Osteoblast (primary cell): Measurements from ENCODE around the gene TAS2R46. TPM values are rescaled to one million over a fixed set of nuclear protein-coding genes. Genes with fewer than 3 reads are reported as not detected.
"Not testable (repeated sequence)": the region's sequence is repeated elsewhere in the genome, so short reads cannot be mapped to it uniquely, and the experiment has no call there.

Source experiments
- DNase-seq: peaks from one replicate; pipeline ENCODE4 v3.0.0; 2011; ENCODE audit warnings: low spot score, mixed read lengths; ENCODE audit not compliant: insufficient read length; ENCODE audit errors: missing footprints
- H2AFZ ChIP-seq: 2 replicates; pipeline ENCODE4 v1.6.0; 2011; ENCODE audit warnings: mild to moderate bottlenecking, low read length
- H3K27ac ChIP-seq: 2 replicates; pipeline ENCODE4 v1.5.1; 2011; ENCODE audit warnings: mild to moderate bottlenecking, low read depth, low read length, moderate library complexity
- H3K27me3 ChIP-seq: 2 replicates; pipeline ENCODE4 v1.6.0; 2012; ENCODE audit warnings: mild to moderate bottlenecking, control low read depth, inconsistent platforms, low read length, moderate library complexity; ENCODE audit not compliant: insufficient read depth
- H3K36me3 ChIP-seq: 2 replicates; pipeline ENCODE4 v1.5.1; 2011; ENCODE audit warnings: mild to moderate bottlenecking, low read length, control low read depth, moderate library complexity; ENCODE audit not compliant: insufficient read depth
- H3K4me1 ChIP-seq: 2 replicates; pipeline ENCODE4 v1.5.1; 2011; ENCODE audit warnings: mild to moderate bottlenecking, low read length, control low read depth, moderate library complexity; ENCODE audit not compliant: insufficient read depth
- H3K4me2 ChIP-seq: 2 replicates; pipeline ENCODE4 v1.6.0; 2011; ENCODE audit warnings: mild to moderate bottlenecking, low read length; ENCODE audit not compliant: insufficient read depth
- H3K4me3 ChIP-seq: fragments of 200-600 bp; sonication (generic); 3 replicates; pipeline ENCODE4 v1.5.1; 2012; ENCODE audit warnings: mild to moderate bottlenecking, low read length, inconsistent platforms; ENCODE audit not compliant: insufficient read depth
- H3K79me2 ChIP-seq: 2 replicates; pipeline ENCODE4 v1.6.0; 2012; ENCODE audit warnings: mild to moderate bottlenecking, low read length, control low read depth, inconsistent platforms; ENCODE audit not compliant: insufficient read depth
- H3K9me3 ChIP-seq: 2 replicates; pipeline ENCODE4 v1.5.1; 2011; ENCODE audit warnings: low read depth, low read length, control low read depth
- H4K20me1 ChIP-seq: 2 replicates; pipeline ENCODE4 v1.6.0; 2012; ENCODE audit warnings: mild to moderate bottlenecking, low read length, control low read depth; ENCODE audit not compliant: insufficient read depth
- total RNA-seq: library from RNA; depleted of rRNA; stranded (reverse); fragments of >200 nt; gene quantifications from 2 replicates; pipeline ENCODE4 v1.2.3, GENCODE V29; 2012
- TF ChIP-seq, protein P1 (sequence below): IDR thresholded peaks from 2 replicates; pipeline ENCODE4 v1.5.1; 2011; ENCODE audit warnings: mild to moderate bottlenecking, low read depth, low read length, moderate library complexity; ENCODE audit errors: extremely low read depth

The TAS2R46 gene
- total RNA-seq, 1 donor, result 5.4 TPM

DNA sequence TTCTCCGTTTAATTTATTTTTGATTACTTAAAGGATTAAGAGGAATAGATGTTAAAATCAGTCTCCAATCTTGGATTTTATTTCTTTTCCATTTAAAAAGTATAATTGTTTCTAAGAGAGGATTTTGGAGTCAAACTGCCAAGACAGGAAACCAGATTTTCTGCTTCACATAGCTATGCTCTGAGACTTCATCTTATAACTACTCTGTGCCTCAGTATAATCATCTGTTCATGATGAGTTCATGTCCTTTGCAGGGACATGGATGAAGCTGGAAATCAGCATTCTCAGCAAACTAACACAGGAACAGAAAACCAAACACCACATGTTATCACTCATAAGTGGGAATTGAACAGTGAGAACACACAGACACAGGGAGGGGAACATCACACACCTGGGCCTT, 21.9 kb downstream of the TAS2R46 start:
- TF ChIP-seq, protein P1, sequence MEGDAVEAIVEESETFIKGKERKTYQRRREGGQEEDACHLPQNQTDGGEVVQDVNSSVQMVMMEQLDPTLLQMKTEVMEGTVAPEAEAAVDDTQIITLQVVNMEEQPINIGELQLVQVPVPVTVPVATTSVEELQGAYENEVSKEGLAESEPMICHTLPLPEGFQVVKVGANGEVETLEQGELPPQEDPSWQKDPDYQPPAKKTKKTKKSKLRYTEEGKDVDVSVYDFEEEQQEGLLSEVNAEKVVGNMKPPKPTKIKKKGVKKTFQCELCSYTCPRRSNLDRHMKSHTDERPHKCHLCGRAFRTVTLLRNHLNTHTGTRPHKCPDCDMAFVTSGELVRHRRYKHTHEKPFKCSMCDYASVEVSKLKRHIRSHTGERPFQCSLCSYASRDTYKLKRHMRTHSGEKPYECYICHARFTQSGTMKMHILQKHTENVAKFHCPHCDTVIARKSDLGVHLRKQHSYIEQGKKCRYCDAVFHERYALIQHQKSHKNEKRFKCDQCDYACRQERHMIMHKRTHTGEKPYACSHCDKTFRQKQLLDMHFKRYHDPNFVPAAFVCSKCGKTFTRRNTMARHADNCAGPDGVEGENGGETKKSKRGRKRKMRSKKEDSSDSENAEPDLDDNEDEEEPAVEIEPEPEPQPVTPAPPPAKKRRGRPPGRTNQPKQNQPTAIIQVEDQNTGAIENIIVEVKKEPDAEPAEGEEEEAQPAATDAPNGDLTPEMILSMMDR, result no peak
- no peak overlapping the region for H3K4me2 ChIP-seq

DNA sequence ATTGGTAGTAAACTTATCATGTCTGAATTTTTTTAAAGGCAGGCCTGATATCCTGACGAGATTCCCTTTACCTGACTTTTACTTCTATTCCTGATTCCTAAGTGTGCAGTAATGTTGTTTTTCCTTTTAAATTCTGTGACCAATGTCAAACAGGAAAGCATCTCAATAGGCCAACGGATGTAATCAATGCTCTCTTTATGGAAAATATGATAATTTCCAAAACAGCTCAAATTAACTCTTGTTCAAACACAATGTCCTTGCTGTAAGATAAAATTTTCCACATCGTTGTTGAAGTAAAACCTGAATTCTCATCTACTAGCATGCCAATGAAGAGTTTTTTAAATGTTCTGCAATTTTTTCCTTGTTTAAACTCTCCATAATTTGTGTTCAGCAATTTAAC, 22.9 kb downstream of the TAS2R46 start:
- Histone ChIP-seq H3K27me3 (no peaks in the 10 kb centered on the region), H3K27ac (no peak overlapping the region), H3K4me1 (no peaks in the 10 kb centered on the region), H3K79me2 (peaks cover 12% of the 10 kb centered on the region), H3K4me3 (no peak overlapping the region), H4K20me1 (no peaks in the 10 kb centered on the region), H3K9me3 (no peaks in the 10 kb centered on the region), H3K4me2 (no peak overlapping the region), H2AFZ (no peak overlapping the region), H3K36me3 (no peaks in the 10 kb centered on the region)
- no peak for DNase-seq
- TF ChIP-seq, protein P1, result no peak

More for the DNA sequence above, 21.9 kb downstream of the TAS2R46 start:
- Histone ChIP-seq H3K27ac (no peak overlapping the region), H4K20me1 (peaks cover 4% of the 10 kb centered on the region), H3K27me3 (no peaks in the 10 kb centered on the region), H2AFZ (no peak overlapping the region), H3K79me2 (peaks cover 12% of the 10 kb centered on the region), H3K4me3 (no peak overlapping the region), H3K9me3 (no peaks in the 10 kb centered on the region), H3K36me3 (no peaks in the 10 kb centered on the region), H3K4me1 (no peaks in the 10 kb centered on the region)
- no peak for DNase-seq

DNA sequence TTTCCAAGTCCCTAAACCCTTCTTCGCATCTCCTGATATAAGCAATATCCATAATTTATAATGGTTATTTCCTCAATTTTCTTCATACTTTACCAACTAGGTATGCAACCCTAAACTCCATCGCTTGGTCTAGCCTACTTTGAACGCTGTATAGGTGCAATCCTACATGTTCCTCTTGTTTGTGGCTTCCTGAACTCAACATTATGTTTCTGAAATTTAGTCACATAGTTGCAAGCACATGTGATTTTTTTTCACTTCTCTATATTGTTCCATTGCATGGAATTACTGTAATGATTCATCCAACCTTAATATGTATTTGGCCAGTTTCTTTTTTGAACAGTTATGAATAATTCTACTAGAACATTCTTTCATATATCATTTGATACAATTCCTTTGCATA, 28.1 kb downstream of the TAS2R46 start:
- H3K27ac ChIP-seq, H3K4me1 ChIP-seq, H2AFZ ChIP-seq, H3K79me2 ChIP-seq, H3K9me3 ChIP-seq, H3K27me3 ChIP-seq, H3K4me2 ChIP-seq, H3K4me3 ChIP-seq, H3K36me3 ChIP-seq, H4K20me1 ChIP-seq, DNase-seq: not testable (repeated sequence)

DNA sequence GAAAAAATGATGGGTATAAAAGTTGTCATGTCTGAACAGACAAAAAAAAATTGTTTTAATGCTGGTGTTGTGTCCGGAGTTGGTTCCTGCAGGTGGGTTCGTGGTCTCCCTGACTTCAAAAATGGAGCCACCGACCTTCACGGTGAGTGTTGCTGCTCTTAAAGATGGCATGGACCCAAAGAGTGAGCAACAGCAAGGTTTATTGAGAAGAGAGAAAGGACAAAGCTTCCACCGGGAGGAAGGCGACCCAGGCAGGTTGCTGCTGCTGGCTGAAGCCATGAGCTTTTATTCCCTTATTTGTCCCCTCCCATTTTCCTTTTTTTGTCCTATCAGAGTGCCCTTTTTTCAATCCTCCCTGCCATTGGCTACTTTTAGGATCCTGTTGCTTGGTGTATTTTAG, 30.8 kb downstream of the TAS2R46 start, which contains the start of gene TAS2R31:
Gene TAS2R31 (minus strand): TSS at position 101 of the 400 bp plus-strand sequence. CDS start 72 bp downstream, at position 29.
- H3K4me1 ChIP-seq, result no peaks in the 10 kb centered on the region
- no peak for DNase-seq
- no peaks in the 10 kb centered on the region for H3K27me3 ChIP-seq
- no peak within 1 kb of the TSS for H3K27ac ChIP-seq
- no peak within 1 kb of the TSS for H3K4me3 ChIP-seq
- no peak within 1 kb of the TSS for H3K4me2 ChIP-seq
- no peak within 1 kb of the TSS for H2AFZ ChIP-seq
- no peaks in the 10 kb centered on the region for H3K79me2 ChIP-seq
- H3K9me3 ChIP-seq, result no peaks in the 10 kb centered on the region
- no peaks in the 10 kb centered on the region for H4K20me1 ChIP-seq
- H3K36me3 ChIP-seq, result no peaks in the 10 kb centered on the region
- TF ChIP-seq, protein P1, result no peak
